Activated CD8-positive, alpha-beta memory T cell treated with anti-CD3 and anti-CD28 coated beads for 1 hour (primary cell): ENCODE measurements around the gene FADS1.

ENCODE experiments used
- DNase-seq, 2 donors: peaks; one replicate each; pipeline ENCODE4 v3.0.0-alpha.2; 2020; ENCODE audit warnings: low read depth in 1 of 2; ENCODE audit errors: extremely low read depth in 1 of 2

The FADS1 gene

GRCh38 chr11:61816736-61817455 lies at the start of gene FADS1:
Gene FADS1 (minus strand): TSS chr11:61817003. CDS start chr11:61816929, 74 bp downstream.
- DNase-seq, result peak; percentile 43 to 47

GRCh38 chr11:61866231-61866957 lies 49.6 kb upstream of the FADS1 start:
- no peak for DNase-seq

GRCh38 chr11:61864814-61865775 lies 48.3 kb upstream of the FADS1 start:
- DNase-seq, result no peak

- DNase-seq, result no peak
Measured at GRCh38 chr11:61863548-61864081, 46.8 kb upstream of the FADS1 start.

- no peak for DNase-seq
Measured at GRCh38 chr11:61862714-61863547, 46.1 kb upstream of the FADS1 start.

GRCh38 chr11:61861634-61862033 lies 44.8 kb upstream of the FADS1 start:
- no peak for DNase-seq

- DNase-seq, result no peak
Measured at GRCh38 chr11:61860054-61860903, 43.5 kb upstream of the FADS1 start.

GRCh38 chr11:61855939-61856680 lies 39.3 kb upstream of the FADS1 start:
- DNase-seq, result no peak

- DNase-seq, result no peak
Measured at GRCh38 chr11:61854966-61855714, 38.3 kb upstream of the FADS1 start.

GRCh38 chr11:61854206-61854895 lies 37.5 kb upstream of the FADS1 start:
- DNase-seq, result no peak

- no peak for DNase-seq
Measured at GRCh38 chr11:61853698-61854169, 36.9 kb upstream of the FADS1 start.

GRCh38 chr11:61851900-61852295 lies 35.1 kb upstream of the FADS1 start:
- DNase-seq, result no peak

- no peak for DNase-seq
Measured at GRCh38 chr11:61851113-61851899, 34.5 kb upstream of the FADS1 start.

- DNase-seq, result no peak
Measured at GRCh38 chr11:61850687-61851086, 33.9 kb upstream of the FADS1 start.

- no peak for DNase-seq
Measured at GRCh38 chr11:61848631-61849030, 31.8 kb upstream of the FADS1 start.

GRCh38 chr11:61847914-61848581 lies 31.2 kb upstream of the FADS1 start:
- DNase-seq, result no peak
